IMR-90 (cell line): ENCODE measurements around the gene DACT1. TPM values are rescaled to one million over a fixed set of nuclear protein-coding genes. Genes with fewer than 3 reads are reported as not detected.

ENCODE experiments used
- ATAC-seq: fragments of 200-7000 bp; cut with Tn5 transposase; 2 replicates; pipeline ENCODE4 v1.9.1; 2020; ENCODE audit warnings: low read depth, mild to moderate bottlenecking, moderate library complexity
- BruUV-seq: library from RNA; stranded (reverse); fragments of 400-500 nt; replicated peaks from 2 replicates; lab custom pipeline; 2021; lab: Mats Ljungman, UMichigan
- CTCF ChIA-PET: fragments of 300-600 bp; formaldehyde crosslinking; extraction: SDS; loops from one replicate; lab custom pipeline; 2021; ENCODE audit warnings: antibody characterized with exemption; lab: Yijun Ruan, JAX
- POLR2A ChIA-PET: fragments of 300-600 bp; sonication (Branson Sonifier 250); formaldehyde crosslinking; loops from one replicate; lab custom pipeline; 2022; ENCODE audit warnings: antibody characterized with exemption; ENCODE audit not compliant: unreplicated experiment; lab: Charles Lee
- DNase-seq: peaks from one replicate; pipeline ENCODE4 v3.0.0; 2013
- H2AFZ ChIP-seq: replicated peaks from 2 replicates; pipeline ENCODE3; 2013; ENCODE audit warnings: low read length, mild to moderate bottlenecking; ENCODE audit not compliant: poor library complexity
- H2AK5ac ChIP-seq: 2 replicates; pipeline ENCODE4 v1.6.1; 2013; ENCODE audit warnings: low read depth, low read length, inconsistent platforms
- H2AK9ac ChIP-seq: replicated peaks from 2 replicates; pipeline ENCODE3; 2013; ENCODE audit warnings: mild to moderate bottlenecking, low read depth, low read length, moderate library complexity; ENCODE audit not compliant: poor library complexity
- H2BK120ac ChIP-seq: 2 replicates; pipeline ENCODE4 v1.6.1; 2013; ENCODE audit warnings: low read depth, low read length, inconsistent platforms
- H2BK15ac ChIP-seq: 3 replicates; pipeline ENCODE4 v1.6.1; 2013; ENCODE audit warnings: low read depth, low read length, inconsistent platforms
- H2BK20ac ChIP-seq: 2 replicates; pipeline ENCODE4 v1.6.1; 2013; ENCODE audit warnings: low read depth, mild to moderate bottlenecking, inconsistent platforms, low read length, moderate library complexity
- H2BK5ac ChIP-seq: 2 replicates; pipeline ENCODE4 v1.6.1; 2013; ENCODE audit warnings: mild to moderate bottlenecking, low read depth, low read length, inconsistent platforms; ENCODE audit not compliant: poor library complexity, severe bottlenecking
- H3K14ac ChIP-seq: replicated peaks from 2 replicates; pipeline ENCODE4 v1.6.1; 2013; ENCODE audit warnings: low read depth, low read length, inconsistent platforms
- H3K18ac ChIP-seq: 2 replicates; pipeline ENCODE4 v1.6.1; 2013; ENCODE audit warnings: low read depth, low read length, control low read depth
- H3K23ac ChIP-seq: 2 replicates; pipeline ENCODE4 v1.6.1; 2013; ENCODE audit warnings: low read depth, low read length, inconsistent platforms
- H3K27ac ChIP-seq: 2 replicates; pipeline ENCODE4 v1.5.1; 2013; ENCODE audit warnings: mild to moderate bottlenecking, control low read depth, low read length; ENCODE audit not compliant: insufficient read depth
- H3K27me3 ChIP-seq: 2 replicates; pipeline ENCODE4 v1.6.1; 2013; ENCODE audit warnings: low read length; ENCODE audit not compliant: control insufficient read depth, insufficient read depth
- H3K36me3 ChIP-seq: 2 replicates; pipeline ENCODE4 v1.6.1; 2013; ENCODE audit warnings: low read length, mixed read lengths; ENCODE audit not compliant: control insufficient read depth, insufficient read depth
- H3K4ac ChIP-seq: 2 replicates; pipeline ENCODE4 v1.6.1; 2013; ENCODE audit warnings: low read depth, low read length, inconsistent platforms
- H3K4me1 ChIP-seq: 2 replicates; pipeline ENCODE4 v1.6.1; 2013; ENCODE audit warnings: low read length, mixed read lengths; ENCODE audit not compliant: control insufficient read depth, insufficient read depth
- H3K4me2 ChIP-seq: 2 replicates; pipeline ENCODE4 v1.6.1; 2013; ENCODE audit warnings: low read depth, mild to moderate bottlenecking, control low read depth, low read length, moderate library complexity
- H3K4me3 ChIP-seq: 2 replicates; pipeline ENCODE4 v1.5.1; 2013; ENCODE audit warnings: low read depth, mild to moderate bottlenecking, control low read depth, low read length, moderate library complexity; ENCODE audit not compliant: insufficient read depth
- H3K56ac ChIP-seq: 2 replicates; pipeline ENCODE4 v1.6.1; 2013; ENCODE audit warnings: low read length, inconsistent platforms; ENCODE audit not compliant: insufficient read depth; ENCODE audit errors: extremely low read depth
- H3K79me1 ChIP-seq, 2 experiments: 2 replicates each; pipeline ENCODE4 v1.6.1; 2013; ENCODE audit warnings: low read length in 2 of 2, inconsistent platforms in 1 of 2, low read depth in 1 of 2
- H3K9ac ChIP-seq: 2 replicates; pipeline ENCODE4 v1.6.1; 2013; ENCODE audit warnings: low read depth, low read length, control low read depth
- H3K9me1 ChIP-seq: 2 replicates; pipeline ENCODE4 v1.6.1; 2013; ENCODE audit warnings: low read length, inconsistent platforms; ENCODE audit not compliant: insufficient read depth
- H3K9me3 ChIP-seq: 2 replicates; pipeline ENCODE4 v1.6.1; 2013; ENCODE audit warnings: low read length; ENCODE audit not compliant: control insufficient read depth, insufficient read depth
- H4K20me1 ChIP-seq: 2 replicates; pipeline ENCODE4 v1.6.1; 2013; ENCODE audit warnings: low read length, inconsistent platforms; ENCODE audit not compliant: insufficient read depth
- H4K5ac ChIP-seq: 2 replicates; pipeline ENCODE4 v1.6.1; 2013; ENCODE audit warnings: mild to moderate bottlenecking, low read depth, low read length, control low read depth
- H4K8ac ChIP-seq, 2 experiments: 2 replicates each; pipeline ENCODE4 v1.6.1; 2013; ENCODE audit warnings: low read depth in 2 of 2, low read length in 2 of 2, control low read depth in 1 of 2, inconsistent platforms in 1 of 2
- H4K91ac ChIP-seq: 2 replicates; pipeline ENCODE4 v1.6.1; 2013; ENCODE audit warnings: low read depth, low read length, inconsistent platforms; ENCODE audit not compliant: insufficient read depth
- BHLHE40 ChIP-seq: fragments of 150-350 bp; IDR thresholded peaks from 2 replicates; pipeline ENCODE4 v1.6.1; 2016; ENCODE audit warnings: mild to moderate bottlenecking, low read depth, low read length
- CEBPB ChIP-seq: IDR thresholded peaks from 2 replicates; pipeline ENCODE4 v1.6.1; 2012; ENCODE audit warnings: low read depth, low read length, improper control_type of control experiment
- CHD1 ChIP-seq: IDR thresholded peaks from 2 replicates; pipeline ENCODE4 v1.6.1; 2012; ENCODE audit warnings: low read depth, low read length, improper control_type of control experiment
- CTCF ChIP-seq: conservative IDR thresholded peaks from 2 replicates; pipeline ENCODE4 v1.5.1; 2012; ENCODE audit warnings: mild to moderate bottlenecking, low read depth, low read length, improper control_type of control experiment
- FOS ChIP-seq: fragments of 150-350 bp; IDR thresholded peaks from 2 replicates; pipeline ENCODE4 v1.6.1; 2016; ENCODE audit warnings: low read depth, low read length
- MAFK ChIP-seq: IDR thresholded peaks from 2 replicates; pipeline ENCODE4 v1.6.1; 2012; ENCODE audit warnings: low read depth, low read length, improper control_type of control experiment
- MAZ ChIP-seq: IDR thresholded peaks from 2 replicates; pipeline ENCODE4 v1.6.1; 2012; ENCODE audit warnings: low read depth, mild to moderate bottlenecking, low read length, improper control_type of control experiment, moderate library complexity, borderline replicate concordance
- MXI1 ChIP-seq: IDR thresholded peaks from 2 replicates; pipeline ENCODE4 v1.6.1; 2012; ENCODE audit warnings: low read depth, mild to moderate bottlenecking, low read length, moderate library complexity, borderline replicate concordance
- NFE2L2 ChIP-seq: fragments of 150-350 bp; IDR thresholded peaks from 2 replicates; pipeline ENCODE4 v1.6.1; 2016; ENCODE audit warnings: low read depth, mild to moderate bottlenecking, low read length
- POLR2A ChIP-seq: IDR thresholded peaks from 2 replicates; pipeline ENCODE4 v1.6.1; 2012; ENCODE audit warnings: mild to moderate bottlenecking, low read depth, low read length
- RAD21 ChIP-seq: IDR thresholded peaks from 2 replicates; pipeline ENCODE4 v1.6.1; 2012; ENCODE audit warnings: low read length, improper control_type of control experiment
- RCOR1 ChIP-seq: IDR thresholded peaks from 2 replicates; pipeline ENCODE4 v1.6.1; 2012; ENCODE audit warnings: mild to moderate bottlenecking, low read length, improper control_type of control experiment; ENCODE audit not compliant: insufficient replicate concordance
- RFX5 ChIP-seq: IDR thresholded peaks from 2 replicates; pipeline ENCODE4 v1.8.0; 2012; ENCODE audit warnings: low read depth, mild to moderate bottlenecking, low read length, moderate library complexity
- SMC3 ChIP-seq: fragments of 150-350 bp; IDR thresholded peaks from 2 replicates; pipeline ENCODE4 v1.6.1; 2016; ENCODE audit warnings: low read depth, mild to moderate bottlenecking, antibody characterized with exemption, low read length, moderate library complexity
- WGBS, 2 experiments: methylation state at CpG; one replicate each; pipeline versions ENCODE4 v1.1.5 to v1.1.7; 2013; ENCODE audit warnings: missing lambda C conversion rate in 2 of 2; ENCODE audit not compliant: insufficient read length in 1 of 2; ENCODE audit errors: extremely low coverage in 2 of 2; 5-methylcytosine and 5-hydroxymethylcytosine counted together
- dilution Hi-C: fragments of 300-500 bp; cut with HindIII; formaldehyde crosslinking; loops from one replicate; pipeline ENCODE4 v1.14.3; 2018; ENCODE audit warnings: low sequenced_read_pairs; ENCODE audit not compliant: unreplicated experiment
- in situ Hi-C: fragments of 300-500 bp; cut with MboI; formaldehyde crosslinking; loops from 3 replicates; pipeline ENCODE4 v1.14.3; 2019; ENCODE audit warnings: low sequenced_read_pairs, inconsistent platforms, mixed read lengths
- intact Hi-C: fragments of 100-400 bp; cut with micrococcal nuclease; formaldehyde crosslinking; loops from 2 replicates; pipeline ENCODE4 v1.10.0; 2022
- polyA plus RNA-seq, 3 experiments: library from polyadenylated mRNA; depleted of rRNA; stranded (reverse); fragments of >200 nt; gene quantifications; 2 replicates each; pipeline ENCODE4 v1.2.3, GENCODE V29; 2012; ENCODE audit warnings: low replicate concordance in 1 of 3
- total RNA-seq: library from RNA; depleted of rRNA; stranded (reverse); fragments of >200 nt; gene quantifications from 2 replicates; pipeline ENCODE4 v1.2.3, GENCODE V29; 2012
- TF ChIP-seq, protein P1 (sequence below): fragments of 150-350 bp; IDR thresholded peaks from 2 replicates; pipeline ENCODE4 v1.6.1; 2016; ENCODE audit warnings: low read depth, mild to moderate bottlenecking, low read length, moderate library complexity, borderline replicate concordance
- TF ChIP-seq, protein P2 (sequence below): fragments of 150-350 bp; IDR thresholded peaks from 2 replicates; pipeline ENCODE4 v1.6.1; 2017; ENCODE audit warnings: mild to moderate bottlenecking, antibody characterized with exemption, low read length, low read depth

The DACT1 gene
- total and polyA plus RNA-seq, 2 of the 4 experiments (the other 2 are of a cell fraction), result 6.5 to 9.7 TPM

DNA sequence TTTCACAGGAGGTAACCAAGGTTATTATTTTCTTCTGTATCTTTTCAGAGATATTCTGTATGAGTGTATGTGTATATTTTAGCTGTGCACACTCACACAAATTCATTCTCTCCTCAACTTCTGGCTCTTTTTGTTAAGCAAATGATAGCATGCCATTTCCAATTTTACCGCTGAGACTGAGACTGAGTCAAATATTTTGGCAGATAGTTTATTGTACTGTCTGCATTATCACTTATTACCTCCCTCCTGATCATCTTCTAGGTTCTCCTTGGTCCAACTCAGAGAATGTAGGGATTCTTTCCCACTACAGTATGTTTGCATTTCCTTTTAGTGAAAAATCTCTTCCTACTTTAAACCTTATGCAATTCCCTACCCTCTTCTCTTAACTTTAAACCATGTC lies 33.3 kb downstream of the DACT1 start:
- no TSS peak for BruUV-seq

More for the DNA sequence above, 33.3 kb downstream of the DACT1 start:
- TF ChIP-seq MAFK (no peak), SMC3 (no peak), NFE2L2 (no peak), CEBPB (no peak), CHD1 (no peak), FOS (no peak), CTCF (no peak), POLR2A (no peak), MXI1 (no peak), BHLHE40 (no peak), RAD21 (no peak), MAZ (no peak), RCOR1 (no peak), RFX5 (no peak)
- TF ChIP-seq, protein P1, sequence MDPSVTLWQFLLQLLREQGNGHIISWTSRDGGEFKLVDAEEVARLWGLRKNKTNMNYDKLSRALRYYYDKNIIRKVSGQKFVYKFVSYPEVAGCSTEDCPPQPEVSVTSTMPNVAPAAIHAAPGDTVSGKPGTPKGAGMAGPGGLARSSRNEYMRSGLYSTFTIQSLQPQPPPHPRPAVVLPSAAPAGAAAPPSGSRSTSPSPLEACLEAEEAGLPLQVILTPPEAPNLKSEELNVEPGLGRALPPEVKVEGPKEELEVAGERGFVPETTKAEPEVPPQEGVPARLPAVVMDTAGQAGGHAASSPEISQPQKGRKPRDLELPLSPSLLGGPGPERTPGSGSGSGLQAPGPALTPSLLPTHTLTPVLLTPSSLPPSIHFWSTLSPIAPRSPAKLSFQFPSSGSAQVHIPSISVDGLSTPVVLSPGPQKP, result no peak
- TF ChIP-seq, protein P2, sequence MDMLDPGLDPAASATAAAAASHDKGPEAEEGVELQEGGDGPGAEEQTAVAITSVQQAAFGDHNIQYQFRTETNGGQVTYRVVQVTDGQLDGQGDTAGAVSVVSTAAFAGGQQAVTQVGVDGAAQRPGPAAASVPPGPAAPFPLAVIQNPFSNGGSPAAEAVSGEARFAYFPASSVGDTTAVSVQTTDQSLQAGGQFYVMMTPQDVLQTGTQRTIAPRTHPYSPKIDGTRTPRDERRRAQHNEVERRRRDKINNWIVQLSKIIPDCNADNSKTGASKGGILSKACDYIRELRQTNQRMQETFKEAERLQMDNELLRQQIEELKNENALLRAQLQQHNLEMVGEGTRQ, result no peak
- ATAC-seq (no peak), DNase-seq (no peak)
- Histone ChIP-seq H2AK5ac (no peak overlapping the region), H4K20me1 (no peaks in the 10 kb centered on the region), H2BK20ac (no peak overlapping the region), H3K27me3 (peaks cover 22% of the 10 kb centered on the region), H3K9me1 (no peaks in the 10 kb centered on the region), H2BK15ac (no peak overlapping the region), H3K18ac (no peak overlapping the region), H3K27ac (no peak overlapping the region), H2AK9ac (no peak overlapping the region), H3K14ac (no peak overlapping the region), H4K5ac (no peak overlapping the region), H3K4me1 (no peaks in the 10 kb centered on the region), H2BK120ac (no peak overlapping the region), H3K36me3 (no peaks in the 10 kb centered on the region), H4K8ac (no peak overlapping the region), H3K4ac (no peak overlapping the region), H3K4me2 (no peak overlapping the region), H2AFZ (no peak overlapping the region), H3K56ac (no peak overlapping the region), H3K9ac (no peak overlapping the region), H3K9me3 (no peaks in the 10 kb centered on the region), H3K4me3 (no peak overlapping the region), H2BK5ac (no peak overlapping the region), H3K79me1 (no peaks in the 10 kb centered on the region), H4K91ac (no peak overlapping the region), H3K23ac (no peak overlapping the region)
- intact Hi-C loops (no loop called here), dilution Hi-C loops (no loop called here), in situ Hi-C loops (no loop called here)
- ChIA-PET CTCF (no interaction called here), POLR2A (no interaction called here)
- no CpG with 5 or more reads among the region's 1 CpG for WGBS, 2 experiments
